ENCODE data around the gene DEGS1. TPM values are rescaled to one million over a fixed set of nuclear protein-coding genes. Genes with fewer than 3 reads are reported as not detected.

The DEGS1 gene
- total and polyA plus RNA-seq, 2 donors (not counting 1 experiment from before 2014, with no cell fraction given): 64.2 to 383 TPM

DNA sequence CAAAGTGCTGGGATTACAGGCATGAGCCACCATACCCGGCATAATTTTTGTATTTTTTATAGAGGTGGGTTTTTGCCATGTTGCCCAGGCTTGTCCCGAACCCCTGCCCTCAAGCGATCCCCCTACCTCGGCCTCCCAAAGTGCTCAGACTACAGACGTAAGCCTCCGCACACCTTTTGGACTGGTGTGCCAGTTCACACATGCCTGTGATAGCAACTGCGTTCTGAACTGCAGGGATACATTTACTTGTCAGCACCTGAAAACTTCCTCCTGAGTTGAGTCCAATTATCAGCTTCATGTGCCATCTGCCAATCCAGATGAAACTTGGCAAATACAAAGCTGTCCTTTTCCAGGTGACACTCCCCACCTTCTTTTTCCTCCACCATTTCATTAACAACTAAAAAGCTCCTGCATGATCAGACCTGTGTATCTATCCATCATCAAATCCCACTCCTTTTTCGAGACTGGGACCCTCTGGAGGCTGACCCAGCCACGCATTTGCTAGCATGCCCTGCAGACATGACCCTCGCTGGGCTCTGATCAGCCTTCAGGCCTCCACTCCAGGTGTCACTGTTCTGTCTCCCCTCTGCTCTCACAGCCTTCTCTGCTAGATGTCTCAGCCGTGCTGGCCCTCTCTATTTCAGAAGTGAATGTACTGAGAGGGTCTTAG is 2.1 kb upstream of the DEGS1 start:
- Histone ChIP-seq H3K27ac (ENCODE audit: insufficient read depth, low read length) (no peak overlapping the region), H3K9me3 (ENCODE audit: control insufficient read depth, insufficient read depth, low read depth, low read length) (no peaks in the 10 kb centered on the region), H3K27me3 (ENCODE audit: control insufficient read depth, insufficient read depth, low read length) (no peaks in the 10 kb centered on the region), H3K9ac (ENCODE audit: insufficient read depth, low read length) (no peak overlapping the region), H3K36me3 (ENCODE audit: control insufficient read depth, insufficient read depth, low read length) (no peaks in the 10 kb centered on the region), H4K20me1 (ENCODE audit: control insufficient read depth, extremely low read depth, insufficient read depth, low read length) (no peaks in the 10 kb centered on the region), H3K4me3 (replicated peaks in 1 of 4; ENCODE audit: control extremely low read depth in 1 of 4, insufficient read depth in 1 of 4, low read depth in 3 of 4, low read length in 4 of 4) (no peak overlapping the region), H3K4me2 (ENCODE audit: extremely low read depth, insufficient read depth, low read length) (no peak overlapping the region), H3K79me2 (ENCODE audit: control insufficient read depth, insufficient read depth, low read length) (peaks cover 25% of the 10 kb centered on the region), H2AFZ (ENCODE audit: low read length) (no peak overlapping the region), H3K4me1 (ENCODE audit: control insufficient read depth, extremely low read depth, insufficient read depth, low read length) (no peaks in the 10 kb centered on the region)
- no peak for TF ChIP-seq EZH2 (IDR thresholded peaks at IDR 0.05; ENCODE audit: low read length, missing control alignments)
- TF ChIP-seq, protein P1, sequence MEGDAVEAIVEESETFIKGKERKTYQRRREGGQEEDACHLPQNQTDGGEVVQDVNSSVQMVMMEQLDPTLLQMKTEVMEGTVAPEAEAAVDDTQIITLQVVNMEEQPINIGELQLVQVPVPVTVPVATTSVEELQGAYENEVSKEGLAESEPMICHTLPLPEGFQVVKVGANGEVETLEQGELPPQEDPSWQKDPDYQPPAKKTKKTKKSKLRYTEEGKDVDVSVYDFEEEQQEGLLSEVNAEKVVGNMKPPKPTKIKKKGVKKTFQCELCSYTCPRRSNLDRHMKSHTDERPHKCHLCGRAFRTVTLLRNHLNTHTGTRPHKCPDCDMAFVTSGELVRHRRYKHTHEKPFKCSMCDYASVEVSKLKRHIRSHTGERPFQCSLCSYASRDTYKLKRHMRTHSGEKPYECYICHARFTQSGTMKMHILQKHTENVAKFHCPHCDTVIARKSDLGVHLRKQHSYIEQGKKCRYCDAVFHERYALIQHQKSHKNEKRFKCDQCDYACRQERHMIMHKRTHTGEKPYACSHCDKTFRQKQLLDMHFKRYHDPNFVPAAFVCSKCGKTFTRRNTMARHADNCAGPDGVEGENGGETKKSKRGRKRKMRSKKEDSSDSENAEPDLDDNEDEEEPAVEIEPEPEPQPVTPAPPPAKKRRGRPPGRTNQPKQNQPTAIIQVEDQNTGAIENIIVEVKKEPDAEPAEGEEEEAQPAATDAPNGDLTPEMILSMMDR (conservative IDR thresholded peaks at IDR 0.05 in 1 of 2, IDR thresholded peaks at IDR 0.05 in 1 of 2; ENCODE audit: low read depth in 1 of 2, low read length in 2 of 2): no peak
- DNase-seq (ENCODE audit: low read depth in 2 of 2): no peak

DNA sequence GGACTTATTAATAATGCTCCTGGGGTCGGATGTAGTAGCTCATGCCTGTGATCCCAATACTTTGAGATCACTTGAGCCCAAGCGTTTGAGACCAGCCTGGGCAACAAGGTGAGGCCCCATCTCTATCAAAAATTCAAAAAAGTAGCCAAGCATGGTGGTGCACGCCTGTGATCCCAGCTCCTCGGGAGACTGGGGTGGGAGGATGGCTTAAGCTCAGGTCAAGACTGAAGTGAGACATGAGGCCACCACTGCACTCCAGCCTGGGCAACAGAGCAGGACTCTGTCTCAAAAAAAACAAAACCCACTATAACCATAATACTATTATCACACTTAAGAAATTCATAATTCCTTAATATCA is 1.6 kb upstream of the DEGS1 start:
- no peak for TF ChIP-seq EZH2 (IDR thresholded peaks at IDR 0.05; ENCODE audit: low read length, missing control alignments)
- TF ChIP-seq, protein P1 (conservative IDR thresholded peaks at IDR 0.05 in 1 of 2, IDR thresholded peaks at IDR 0.05 in 1 of 2; ENCODE audit: low read depth in 1 of 2, low read length in 2 of 2): no peak
- DNase-seq (ENCODE audit: low read depth in 2 of 2): no peak
- Histone ChIP-seq H3K27ac (ENCODE audit: insufficient read depth, low read length) (no peak overlapping the region), H3K4me3 (replicated peaks in 1 of 4; ENCODE audit: control extremely low read depth in 1 of 4, insufficient read depth in 1 of 4, low read depth in 3 of 4, low read length in 4 of 4) (no peak overlapping the region), H3K36me3 (ENCODE audit: control insufficient read depth, insufficient read depth, low read length) (no peaks in the 10 kb centered on the region), H3K79me2 (ENCODE audit: control insufficient read depth, insufficient read depth, low read length) (peaks cover 30% of the 10 kb centered on the region), H3K4me1 (ENCODE audit: control insufficient read depth, extremely low read depth, insufficient read depth, low read length) (no peaks in the 10 kb centered on the region), H3K9me3 (ENCODE audit: control insufficient read depth, insufficient read depth, low read depth, low read length) (no peaks in the 10 kb centered on the region), H4K20me1 (ENCODE audit: control insufficient read depth, extremely low read depth, insufficient read depth, low read length) (no peaks in the 10 kb centered on the region), H3K4me2 (ENCODE audit: extremely low read depth, insufficient read depth, low read length) (no peak overlapping the region), H2AFZ (ENCODE audit: low read length) (no peak overlapping the region), H3K9ac (ENCODE audit: insufficient read depth, low read length) (no peak overlapping the region), H3K27me3 (ENCODE audit: control insufficient read depth, insufficient read depth, low read length) (no peaks in the 10 kb centered on the region)

DNA sequence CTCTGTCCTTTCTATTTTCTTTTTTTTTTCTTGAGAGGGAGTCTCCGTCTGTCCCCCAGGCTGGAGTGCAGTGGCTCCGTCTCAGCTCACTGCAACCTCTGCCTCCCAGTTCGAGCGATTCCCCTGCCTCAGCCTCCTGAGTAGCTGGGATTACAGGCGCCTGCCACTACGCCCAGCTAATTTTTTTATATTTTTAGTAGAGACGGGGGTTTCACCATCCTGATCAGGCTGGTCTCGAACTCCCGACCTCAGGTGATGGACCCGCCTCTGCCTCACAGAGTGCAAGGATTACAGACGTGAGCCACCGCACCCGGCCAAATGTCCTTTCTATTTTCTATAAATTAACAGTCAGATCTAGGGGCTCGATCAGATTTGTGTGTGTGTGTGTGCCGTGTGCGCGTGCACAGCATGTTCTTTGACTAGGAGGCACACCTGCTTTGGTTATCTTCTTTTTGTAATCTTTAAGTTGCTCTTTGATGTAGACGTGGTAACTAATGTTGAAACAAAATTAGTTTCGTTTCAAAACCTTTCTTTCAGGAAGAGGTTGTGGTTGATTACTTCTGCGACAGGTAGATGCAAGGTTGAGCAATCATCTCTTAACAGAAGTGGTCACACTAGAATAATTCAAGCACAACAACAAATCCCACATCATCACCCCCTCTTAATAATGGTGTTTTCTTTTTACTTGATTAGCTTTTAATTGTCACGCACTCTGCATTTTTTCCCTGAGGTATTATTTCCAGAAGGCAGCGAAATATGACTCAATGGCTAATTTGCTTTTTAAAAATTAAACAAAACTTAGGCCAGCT is 779 bp upstream of the DEGS1 start:
- no peak for DNase-seq (ENCODE audit: low read depth in 2 of 2)
- Histone ChIP-seq H3K4me1 (ENCODE audit: control insufficient read depth, extremely low read depth, insufficient read depth, low read length) (no peaks in the 10 kb centered on the region), H3K9ac (ENCODE audit: insufficient read depth, low read length) (peak overlapping the region; percentile 87), H3K9me3 (ENCODE audit: control insufficient read depth, insufficient read depth, low read depth, low read length) (no peaks in the 10 kb centered on the region), H4K20me1 (ENCODE audit: control insufficient read depth, extremely low read depth, insufficient read depth, low read length) (no peaks in the 10 kb centered on the region), H3K36me3 (ENCODE audit: control insufficient read depth, insufficient read depth, low read length) (no peaks in the 10 kb centered on the region), H3K4me2 (ENCODE audit: extremely low read depth, insufficient read depth, low read length) (peak overlapping the region; percentile 49), H3K27ac (ENCODE audit: insufficient read depth, low read length) (peak overlapping the region; percentile 85), H3K27me3 (ENCODE audit: control insufficient read depth, insufficient read depth, low read length) (no peaks in the 10 kb centered on the region), H2AFZ (ENCODE audit: low read length) (peak overlapping the region; percentile 15), H3K4me3 (replicated peaks in 1 of 4; ENCODE audit: control extremely low read depth in 1 of 4, insufficient read depth in 1 of 4, low read depth in 3 of 4, low read length in 4 of 4) (peak overlapping the region; percentile 49 to 75 (median 70)), H3K79me2 (ENCODE audit: control insufficient read depth, insufficient read depth, low read length) (peaks cover 36% of the 10 kb centered on the region)
- TF ChIP-seq, protein P1 (conservative IDR thresholded peaks at IDR 0.05 in 1 of 2, IDR thresholded peaks at IDR 0.05 in 1 of 2; ENCODE audit: low read depth in 1 of 2, low read length in 2 of 2): no peak

Measured in fibroblast of lung (primary cell).